Neuronal stem cell (in vitro differentiated cells): ENCODE results near the gene ALDH3B1. TPM values are rescaled to one million over a fixed set of nuclear protein-coding genes. Genes with fewer than 3 reads are reported as not detected.
"Not testable (repeated sequence)": the region's sequence is repeated elsewhere in the genome, so short reads cannot be mapped to it uniquely, and the experiment has no call there.

Experiments
- DNase-seq: peaks from one replicate; pipeline ENCODE4 v3.0.0-alpha.2; 2013; ENCODE audit warnings: low spot score
- H2AFZ ChIP-seq: one replicate; pipeline ENCODE4 v1.6.1; 2013; ENCODE audit warnings: mild to moderate bottlenecking, low read length, inconsistent platforms
- H2AK5ac ChIP-seq: 2 replicates; pipeline ENCODE4 v1.6.1; 2013; ENCODE audit warnings: low read depth, mild to moderate bottlenecking, inconsistent platforms, low read length, moderate library complexity, mixed read lengths
- H2BK120ac ChIP-seq: 2 replicates; pipeline ENCODE4 v1.6.1; 2013; ENCODE audit warnings: low read depth, mild to moderate bottlenecking, inconsistent platforms, low read length, moderate library complexity, mixed read lengths
- H2BK12ac ChIP-seq: one replicate; pipeline ENCODE4 v1.6.1; 2013; ENCODE audit warnings: low read length, inconsistent platforms
- H2BK15ac ChIP-seq: 2 replicates; pipeline ENCODE4 v1.6.1; 2013; ENCODE audit warnings: mild to moderate bottlenecking, low read length, inconsistent platforms, mixed read lengths
- H2BK5ac ChIP-seq: one replicate; pipeline ENCODE4 v1.6.1; 2013; ENCODE audit warnings: inconsistent platforms, mild to moderate bottlenecking, low read length, moderate library complexity
- H3K14ac ChIP-seq: one replicate; pipeline ENCODE4 v1.6.1; 2013; ENCODE audit warnings: low read length, inconsistent platforms
- H3K18ac ChIP-seq: 2 replicates; pipeline ENCODE4 v1.6.1; 2013; ENCODE audit warnings: low read length, inconsistent platforms
- H3K23ac ChIP-seq: 2 replicates; pipeline ENCODE4 v1.6.1; 2013; ENCODE audit warnings: low read depth, mild to moderate bottlenecking, mixed read lengths, low read length, inconsistent platforms; ENCODE audit not compliant: poor library complexity
- H3K27ac ChIP-seq: replicated peaks from 3 replicates; pipeline ENCODE4 v1.5.1; 2013; ENCODE audit warnings: low read length, inconsistent platforms
- H3K27me3 ChIP-seq, 3 experiments: 2 replicates each; pipeline ENCODE4 v1.6.1; 2013; ENCODE audit warnings: low read length in 3 of 3, mild to moderate bottlenecking in 2 of 3, inconsistent platforms in 1 of 3, low read depth in 1 of 3, mixed read lengths in 1 of 3, moderate library complexity in 1 of 3; ENCODE audit not compliant: control insufficient read depth in 3 of 3, insufficient read depth in 3 of 3
- H3K36me3 ChIP-seq, 2 donors: replicated peaks in 1 of 2; 2 replicates each; pipeline ENCODE4 v1.6.1; 2013; ENCODE audit warnings: low read length in 2 of 2; ENCODE audit not compliant: control insufficient read depth in 2 of 2, insufficient read depth in 2 of 2
- H3K4ac ChIP-seq: 2 replicates; pipeline ENCODE4 v1.6.1; 2013; ENCODE audit warnings: inconsistent platforms, mild to moderate bottlenecking, low read length, moderate library complexity
- H3K4me1 ChIP-seq, 2 donors: 1 replicate in 1 of 2; 2 replicates in 1 of 2; pipeline ENCODE4 v1.6.1; 2013; ENCODE audit warnings: low read length in 2 of 2, low read depth in 1 of 2; ENCODE audit not compliant: control insufficient read depth in 2 of 2, insufficient read depth in 1 of 2
- H3K4me2 ChIP-seq: one replicate; pipeline ENCODE4 v1.6.1; 2013; ENCODE audit warnings: mild to moderate bottlenecking, low read length, inconsistent platforms; ENCODE audit not compliant: insufficient read depth, poor library complexity, severe bottlenecking
- H3K4me3 ChIP-seq, 2 donors: 2 replicates each; pipeline ENCODE4 v1.5.1; 2013; ENCODE audit warnings: low read length in 2 of 2, mild to moderate bottlenecking in 2 of 2, inconsistent platforms in 1 of 2, moderate library complexity in 1 of 2
- H3K79me1 ChIP-seq: one replicate; pipeline ENCODE4 v1.6.1; 2013; ENCODE audit warnings: low read depth, mild to moderate bottlenecking, inconsistent platforms, low read length, moderate library complexity
- H3K9ac ChIP-seq: one replicate; pipeline ENCODE4 v1.6.1; 2013; ENCODE audit warnings: mild to moderate bottlenecking, low read depth, low read length, inconsistent platforms; ENCODE audit not compliant: poor library complexity
- H3K9me3 ChIP-seq, 2 donors: replicated peaks in 1 of 2; 2 replicates each; pipeline versions ENCODE3 to v1.6.1; 2013; ENCODE audit warnings: low read length in 2 of 2, mild to moderate bottlenecking in 2 of 2, inconsistent platforms in 1 of 2, low read depth in 1 of 2, mixed read lengths in 1 of 2, moderate library complexity in 1 of 2; ENCODE audit not compliant: control insufficient read depth in 2 of 2, insufficient read depth in 1 of 2
- H4K8ac ChIP-seq: one replicate; pipeline ENCODE4 v1.6.1; 2013; ENCODE audit warnings: low read depth, mild to moderate bottlenecking, inconsistent platforms, low read length, moderate library complexity
- H4K91ac ChIP-seq: one replicate; pipeline ENCODE4 v1.6.1; 2013; ENCODE audit warnings: low read length, low read depth, mild to moderate bottlenecking, inconsistent platforms; ENCODE audit not compliant: poor library complexity
- WGBS, 2 donors: extraction: QIAGEN DNeasy Blood & Tissue Kit; methylation state at CpG; one replicate each; pipeline ENCODE4 v1.1.7; 2013; ENCODE audit warnings: missing lambda C conversion rate in 2 of 2, mixed read lengths in 1 of 2; ENCODE audit not compliant: insufficient read length in 2 of 2, insufficient replicate concordance in 1 of 2; ENCODE audit errors: extremely low coverage in 2 of 2; 5-methylcytosine and 5-hydroxymethylcytosine counted together
- polyA plus RNA-seq, 2 experiments: library from polyadenylated mRNA; stranded (reverse); fragments of 200-250 nt; gene quantifications; one replicate each; pipeline ENCODE4 v1.2.3, GENCODE V29; 2013

Gene ALDH3B1, protein sequence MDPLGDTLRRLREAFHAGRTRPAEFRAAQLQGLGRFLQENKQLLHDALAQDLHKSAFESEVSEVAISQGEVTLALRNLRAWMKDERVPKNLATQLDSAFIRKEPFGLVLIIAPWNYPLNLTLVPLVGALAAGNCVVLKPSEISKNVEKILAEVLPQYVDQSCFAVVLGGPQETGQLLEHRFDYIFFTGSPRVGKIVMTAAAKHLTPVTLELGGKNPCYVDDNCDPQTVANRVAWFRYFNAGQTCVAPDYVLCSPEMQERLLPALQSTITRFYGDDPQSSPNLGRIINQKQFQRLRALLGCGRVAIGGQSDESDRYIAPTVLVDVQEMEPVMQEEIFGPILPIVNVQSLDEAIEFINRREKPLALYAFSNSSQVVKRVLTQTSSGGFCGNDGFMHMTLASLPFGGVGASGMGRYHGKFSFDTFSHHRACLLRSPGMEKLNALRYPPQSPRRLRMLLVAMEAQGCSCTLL
- 0.25 TPM for polyA plus RNA-seq (2013, experiment 1 of 2)
- 0.22 TPM for polyA plus RNA-seq (2013, experiment 2 of 2)

DNA sequence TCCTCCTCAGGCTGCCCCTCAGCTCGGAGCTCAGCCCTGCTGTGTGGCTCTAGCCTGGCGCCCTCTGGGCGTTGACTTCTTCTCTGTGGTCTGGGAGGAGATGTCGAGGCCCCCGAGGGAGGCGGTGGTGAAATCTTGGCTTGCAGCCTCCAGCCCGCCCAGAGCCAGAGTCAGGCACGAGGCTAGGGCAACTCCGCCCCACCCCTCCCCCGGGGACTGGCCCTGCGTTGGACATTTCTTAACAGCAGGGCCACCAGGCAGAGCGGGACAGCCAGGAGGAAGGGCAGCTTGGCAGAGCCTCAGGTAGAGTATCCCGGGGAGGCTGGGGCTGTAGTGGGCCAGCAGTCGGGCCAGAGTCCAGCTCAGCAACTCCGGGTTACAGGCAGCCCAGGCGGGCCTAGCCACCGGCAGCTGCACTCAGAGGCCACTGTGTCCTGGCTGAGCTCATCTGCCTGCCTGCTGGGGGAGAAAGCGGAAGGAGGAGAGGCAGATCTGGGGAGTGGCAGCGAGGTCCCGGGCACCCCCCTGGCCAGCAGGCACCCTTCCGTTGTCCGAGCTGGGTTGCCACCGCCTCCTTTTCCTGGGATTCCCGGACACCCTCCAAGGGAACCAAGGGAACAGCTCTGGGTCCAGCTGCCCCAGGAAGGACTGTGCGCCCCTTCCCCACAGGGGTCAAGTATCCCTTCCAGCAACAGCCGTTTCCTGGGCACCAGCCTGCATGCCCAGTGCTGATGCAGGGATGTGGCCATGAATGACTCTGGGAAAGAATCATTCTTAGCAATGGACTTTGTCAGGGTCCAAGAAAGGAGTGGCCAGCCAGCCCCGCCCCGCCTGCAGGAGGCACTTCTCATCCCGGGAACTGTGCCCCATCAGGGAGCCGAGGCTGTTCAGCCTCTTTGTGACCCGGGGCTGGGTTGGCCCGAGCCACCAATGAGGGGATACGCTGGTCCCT is at the start of gene ALDH3B1:
Gene ALDH3B1, plus strand, starts transcription at position 238 of the 952 bp plus-strand sequence. CDS start 4,971 bp downstream, outside the sequence.
- peak within 1 kb of the TSS; percentile 42 for H3K14ac ChIP-seq
- peak within 1 kb of the TSS; percentile 43 for H2AK5ac ChIP-seq
- H2BK15ac ChIP-seq: peak within 1 kb of the TSS; percentile 10
- no CpG with 5 or more reads among the region's 33 CpGs for WGBS, 2 donors
- H2BK120ac ChIP-seq: no peak within 1 kb of the TSS
- H3K27ac ChIP-seq: no peak within 1 kb of the TSS
- peak within 1 kb of the TSS in 1 of 2 donors; percentile 28 for H3K4me3 ChIP-seq
- H2BK5ac ChIP-seq: peak within 1 kb of the TSS; percentile 83
- H3K4ac ChIP-seq: no peak within 1 kb of the TSS
- H3K9me3 ChIP-seq: no peaks in the 10 kb centered on the region
- H3K18ac ChIP-seq: peak within 1 kb of the TSS; percentile 83
- H3K4me2 ChIP-seq: peak within 1 kb of the TSS; percentile 35
- DNase-seq: no peak
- peaks cover 8 to 50% of the 10 kb centered on the region in 2 donors for H3K4me1 ChIP-seq
- H4K8ac ChIP-seq: peak within 1 kb of the TSS; percentile 29
- H3K36me3 ChIP-seq: no peaks in the 10 kb centered on the region
- H2BK12ac ChIP-seq: no peak within 1 kb of the TSS
- H3K27me3 ChIP-seq: no peaks in the 10 kb centered on the region
- no peaks in the 10 kb centered on the region for H3K79me1 ChIP-seq
- no peak within 1 kb of the TSS for H4K91ac ChIP-seq
- peak within 1 kb of the TSS; percentile 61 for H3K23ac ChIP-seq
- H3K9ac ChIP-seq: no peak within 1 kb of the TSS
- peak within 1 kb of the TSS; percentile 92 for H2AFZ ChIP-seq

DNA sequence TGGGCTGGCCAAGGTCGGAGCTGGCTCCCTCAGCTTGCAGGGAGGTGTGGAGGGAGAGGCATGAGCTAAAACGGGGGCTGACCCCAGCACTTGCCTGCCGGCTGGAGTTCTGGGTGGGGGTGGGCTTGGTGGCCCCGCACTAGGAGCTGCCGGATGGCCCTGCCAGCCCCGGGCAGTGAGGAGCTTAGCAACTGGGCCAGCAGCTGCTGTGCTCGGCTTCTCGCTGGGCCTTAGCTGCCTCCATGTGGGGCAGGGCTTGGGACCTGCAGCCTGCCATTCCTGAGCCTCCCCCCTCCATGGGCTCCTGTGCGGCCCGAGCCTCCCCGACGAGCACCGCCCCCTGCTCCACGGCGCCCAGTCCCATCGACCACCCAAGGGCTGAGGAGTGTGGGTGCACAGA is 46.9 kb upstream of the ALDH3B1 start:
- H2AK5ac ChIP-seq, H2BK5ac ChIP-seq, H3K27ac ChIP-seq, H3K4me1 ChIP-seq, H2BK15ac ChIP-seq, H3K4ac ChIP-seq, H3K27me3 ChIP-seq, H3K9me3 ChIP-seq, H3K14ac ChIP-seq, H3K36me3 ChIP-seq, H4K91ac ChIP-seq, H2BK12ac ChIP-seq, H2AFZ ChIP-seq, H3K9ac ChIP-seq, H3K79me1 ChIP-seq, H2BK120ac ChIP-seq, H3K23ac ChIP-seq, H4K8ac ChIP-seq, DNase-seq, H3K4me3 ChIP-seq: not testable (repeated sequence)
- no CpG with 5 or more reads among the region's 16 CpGs for WGBS, 2 donors
- Histone ChIP-seq H3K4me2 (peak overlapping the region; percentile 2), H3K18ac (peak overlapping the region; percentile 27)

DNA sequence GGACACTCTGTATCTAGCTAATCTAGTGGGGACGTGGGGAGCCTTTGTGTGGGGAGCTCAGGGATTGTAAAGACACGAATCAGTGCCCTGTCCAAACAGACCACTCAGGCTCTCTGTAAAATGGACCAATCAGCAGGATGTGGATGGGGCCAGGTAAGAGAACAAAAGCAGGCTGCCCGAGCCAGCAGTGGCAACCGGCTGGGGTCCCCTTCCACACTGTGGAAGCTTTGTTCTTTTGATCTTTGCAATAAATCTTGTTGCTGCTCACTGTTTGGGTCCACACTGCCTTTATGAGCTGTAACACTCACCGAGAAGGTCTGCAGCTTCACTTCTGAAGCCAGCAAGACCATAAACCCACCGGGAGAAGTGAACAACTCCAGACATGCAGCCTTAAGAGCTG is 46.2 kb upstream of the ALDH3B1 start:
- H3K9ac ChIP-seq, H2BK120ac ChIP-seq, H2BK15ac ChIP-seq, H3K4me1 ChIP-seq, H2BK5ac ChIP-seq, H3K14ac ChIP-seq, H3K18ac ChIP-seq, H2AFZ ChIP-seq, H3K27me3 ChIP-seq, H3K23ac ChIP-seq, H3K4me3 ChIP-seq, H3K79me1 ChIP-seq, H3K27ac ChIP-seq, H3K4ac ChIP-seq, H2AK5ac ChIP-seq, H4K8ac ChIP-seq, H3K36me3 ChIP-seq, H3K9me3 ChIP-seq, H3K4me2 ChIP-seq, H2BK12ac ChIP-seq, DNase-seq, H4K91ac ChIP-seq: not testable (repeated sequence)
- WGBS, 2 donors: no CpG with 5 or more reads among the region's 6 CpGs

DNA sequence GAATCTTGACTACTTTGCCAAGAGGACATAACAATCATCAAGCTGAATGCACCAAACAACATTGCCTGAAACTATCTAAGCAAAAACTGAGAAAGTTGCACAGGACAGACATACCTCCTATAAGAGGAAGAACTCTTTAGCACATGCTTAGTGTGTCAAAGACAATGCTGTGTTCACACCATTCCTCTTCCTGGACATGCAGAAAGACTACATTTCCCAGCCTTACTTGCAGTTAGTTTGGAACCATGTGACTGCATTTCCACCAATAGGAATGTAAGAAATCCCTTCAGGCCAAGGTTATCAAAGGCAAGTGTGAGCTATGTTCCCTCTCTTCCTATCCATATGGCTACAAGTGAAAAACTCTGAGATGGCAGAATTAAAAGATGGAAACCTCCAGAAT is 45.4 kb upstream of the ALDH3B1 start:
- not testable (repeated sequence) for H2BK120ac ChIP-seq, H3K4ac ChIP-seq, H2BK5ac ChIP-seq, H2AFZ ChIP-seq, H3K9me3 ChIP-seq, H3K4me1 ChIP-seq, H3K4me2 ChIP-seq, H2AK5ac ChIP-seq, H3K4me3 ChIP-seq, H3K18ac ChIP-seq, H3K9ac ChIP-seq, H3K36me3 ChIP-seq, H3K27ac ChIP-seq, H3K79me1 ChIP-seq, H3K27me3 ChIP-seq, H2BK12ac ChIP-seq, H3K23ac ChIP-seq, H4K91ac ChIP-seq, H2BK15ac ChIP-seq, DNase-seq, H4K8ac ChIP-seq, H3K14ac ChIP-seq
